GM19397 (cell line): ENCODE measurements around the gene REEP6.
"Not testable (repeated sequence)": the region's sequence is repeated elsewhere in the genome, so short reads cannot be mapped to it uniquely, and the experiment has no call there.

Source experiments
- ATAC-seq: cut with Tn5 transposase; IDR thresholded peaks from one replicate; pipeline ENCODE4 v1.9.1; 2021; ENCODE audit warnings: mild to moderate bottlenecking, moderate library complexity; ENCODE audit not compliant: unreplicated experiment

The REEP6 gene

GRCh38 chr19:1488282-1488601 is 2.7 kb upstream of the REEP6 start:
- ATAC-seq: no peak

GRCh38 chr19:1489463-1490310 is 1.3 kb upstream of the REEP6 start:
- ATAC-seq: no peak

- ATAC-seq: peak; percentile 78
Observed at GRCh38 chr19:1490311-1491113, 469 bp upstream of the REEP6 start, which contains the start of gene PCSK4. Gene PCSK4, minus strand, starts transcription at chr19:1490350. Its CDS starts 4 bp downstream, at chr19:1490346.

GRCh38 chr19:1491849-1492170 is 829 bp downstream of the REEP6 start:
- ATAC-seq: no peak

- ATAC-seq: no peak
Observed at GRCh38 chr19:1492474-1493006, 1.6 kb downstream of the REEP6 start.

- no peak for ATAC-seq
Observed at GRCh38 chr19:1494115-1494815, 3.3 kb downstream of the REEP6 start.

GRCh38 chr19:1495051-1495798 is 4.2 kb downstream of the REEP6 start:
- no peak for ATAC-seq

- ATAC-seq: no peak
Observed at GRCh38 chr19:1495799-1496713, 5.1 kb downstream of the REEP6 start.

- no peak for ATAC-seq
Observed at GRCh38 chr19:1496714-1497577, 6.0 kb downstream of the REEP6 start.

GRCh38 chr19:1497578-1498235 is 6.7 kb downstream of the REEP6 start:
- ATAC-seq: no peak

GRCh38 chr19:1499231-1499630 is 8.2 kb downstream of the REEP6 start:
- not testable (repeated sequence) for ATAC-seq

- ATAC-seq: no peak
Observed at GRCh38 chr19:1501200-1501595, 10.2 kb downstream of the REEP6 start.

GRCh38 chr19:1502433-1503088 is 11.6 kb downstream of the REEP6 start:
- no peak for ATAC-seq

- no peak for ATAC-seq
Observed at GRCh38 chr19:1503089-1503924, 12.3 kb downstream of the REEP6 start.

GRCh38 chr19:1503925-1504773 is 13.2 kb downstream of the REEP6 start:
- ATAC-seq: no peak

- ATAC-seq: no peak
Observed at GRCh38 chr19:1505012-1505411, 14.0 kb downstream of the REEP6 start.
